Measurements from ENCODE around the gene LIPI. TPM values are rescaled to one million over a fixed set of nuclear protein-coding genes. Genes with fewer than 3 reads are reported as not detected.

LIPI gene
- total and polyA plus RNA-seq, 3 experiments from 2014 or later: not detected

Other genes with a start within 250 kb of the LIPI start
- 1 to 10 TPM; 1.9 TPM for gene RBM11, start 5.2 kb upstream of the LIPI start, total RNA-seq
- gene RBM11, start 5.2 kb upstream of the LIPI start, polyA plus RNA-seq: 2.2 TPM
- gene HSPA13, start 172.2 kb upstream of the LIPI start, total RNA-seq: 10 to 100 TPM; 32.7 to 36.0 TPM
- gene HSPA13, start 172.2 kb upstream of the LIPI start, polyA plus RNA-seq: 14.9 TPM

All from CD8-positive, alpha-beta memory T cell (primary cell).